ES-I3 (cell line): Measurements from ENCODE around the gene COQ10A.
"Not testable (repeated sequence)": the region's sequence is repeated elsewhere in the genome, so short reads cannot be mapped to it uniquely, and the experiment has no call there.

Experiments
- H3K36me3 ChIP-seq: 2 replicates; pipeline ENCODE4 v1.6.1; 2013; ENCODE audit warnings: mild to moderate bottlenecking, low read length, control low read depth, moderate library complexity; ENCODE audit not compliant: insufficient read depth
- H3K4me1 ChIP-seq: 2 replicates; pipeline ENCODE4 v1.6.1; 2013; ENCODE audit warnings: mild to moderate bottlenecking, control low read depth, low read length; ENCODE audit not compliant: insufficient read depth
- H3K9ac ChIP-seq: 2 replicates; pipeline ENCODE4 v1.6.1; 2013; ENCODE audit warnings: low read depth, mild to moderate bottlenecking, low read length, moderate library complexity
- H3K9me3 ChIP-seq: 2 replicates; pipeline ENCODE4 v1.6.1; 2013; ENCODE audit warnings: mild to moderate bottlenecking, low read length, moderate library complexity; ENCODE audit not compliant: control insufficient read depth, insufficient read depth

COQ10A gene

GRCh38 chr12:56278905-56279304 lies 12.2 kb downstream of the COQ10A start:
- Histone ChIP-seq H3K9me3 (no peaks in the 10 kb centered on the region), H3K4me1 (no peaks in the 10 kb centered on the region), H3K9ac (no peak overlapping the region), H3K36me3 (peaks cover 35% of the 10 kb centered on the region)

DNA sequence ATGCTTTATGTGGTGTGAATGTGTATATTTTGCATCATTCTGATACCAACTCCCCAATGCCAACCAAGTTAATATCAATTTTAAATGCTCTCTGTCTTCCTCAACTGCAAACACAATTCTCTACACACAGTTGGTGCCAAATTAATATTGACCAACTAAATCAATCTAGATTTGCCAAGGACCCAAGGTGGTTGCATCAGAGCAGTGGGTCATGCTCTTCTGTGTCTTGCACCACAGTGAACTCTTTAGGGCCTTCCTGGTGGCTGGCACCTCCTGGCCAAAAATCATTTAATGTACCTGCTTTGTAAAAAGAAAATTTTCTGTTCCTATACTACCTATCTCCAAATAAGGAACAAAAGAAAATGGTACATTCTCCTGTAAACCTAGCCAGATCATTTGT lies 14.1 kb downstream of the COQ10A start:
- Histone ChIP-seq H3K4me1 (no peaks in the 10 kb centered on the region), H3K9me3 (no peaks in the 10 kb centered on the region), H3K9ac (no peak overlapping the region), H3K36me3 (peaks cover 27% of the 10 kb centered on the region)

DNA sequence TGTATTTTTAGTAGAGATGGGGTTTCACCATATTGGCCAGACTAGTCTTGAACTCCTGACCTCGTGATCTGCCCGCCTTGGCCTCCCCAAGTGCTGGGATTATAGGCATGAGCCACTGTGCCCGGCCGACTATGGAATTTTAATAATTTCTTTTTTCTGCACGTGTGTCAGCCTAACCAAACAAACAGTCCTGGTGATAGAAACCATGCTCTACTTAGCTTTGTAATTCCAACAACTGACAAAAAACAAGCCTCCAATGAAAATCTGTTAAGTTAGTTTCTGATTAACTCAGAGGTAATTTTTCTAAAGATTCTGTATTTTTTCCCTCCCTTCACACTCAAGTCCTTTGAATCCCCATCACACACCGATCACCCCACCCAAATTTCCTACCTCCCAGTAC lies 15.3 kb downstream of the COQ10A start:
- Histone ChIP-seq H3K9me3 (no peaks in the 10 kb centered on the region), H3K36me3 (peaks cover 25% of the 10 kb centered on the region), H3K9ac (no peak overlapping the region), H3K4me1 (peaks cover 4% of the 10 kb centered on the region; the same call in 1 of the 2 replicates)

DNA sequence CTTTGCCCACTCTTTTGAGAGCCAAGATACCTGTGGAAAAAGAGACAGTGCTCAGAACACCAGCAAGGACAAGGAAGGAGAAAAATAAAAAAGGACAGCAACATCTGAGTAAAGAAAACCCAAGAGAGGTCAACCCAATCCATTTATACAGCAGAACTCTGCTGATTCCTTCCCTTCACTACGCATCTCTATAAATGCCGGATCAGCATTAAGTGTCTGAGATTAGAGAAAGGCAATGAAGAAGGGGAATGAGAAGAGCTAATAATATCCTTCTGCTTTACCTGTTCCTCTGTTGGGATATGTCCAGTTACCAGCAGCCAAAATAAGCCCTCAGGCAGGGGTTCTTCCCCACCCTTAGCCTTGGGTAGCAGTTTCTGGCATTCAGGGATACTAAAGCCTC lies 15.8 kb downstream of the COQ10A start:
- H3K36me3 ChIP-seq, result peaks cover 25% of the 10 kb centered on the region
- no peak overlapping the region for H3K9ac ChIP-seq
- peaks cover 4% of the 10 kb centered on the region; the same call in 1 of the 2 replicates for H3K4me1 ChIP-seq
- no peaks in the 10 kb centered on the region for H3K9me3 ChIP-seq

- H3K9me3 ChIP-seq, H3K9ac ChIP-seq, H3K4me1 ChIP-seq: not testable (repeated sequence)
- H3K36me3 ChIP-seq, result peaks cover 25% of the 10 kb centered on the region
These were observed 17.5 kb downstream of the COQ10A start for GRCh38 chr12:56284263-56284662.

DNA sequence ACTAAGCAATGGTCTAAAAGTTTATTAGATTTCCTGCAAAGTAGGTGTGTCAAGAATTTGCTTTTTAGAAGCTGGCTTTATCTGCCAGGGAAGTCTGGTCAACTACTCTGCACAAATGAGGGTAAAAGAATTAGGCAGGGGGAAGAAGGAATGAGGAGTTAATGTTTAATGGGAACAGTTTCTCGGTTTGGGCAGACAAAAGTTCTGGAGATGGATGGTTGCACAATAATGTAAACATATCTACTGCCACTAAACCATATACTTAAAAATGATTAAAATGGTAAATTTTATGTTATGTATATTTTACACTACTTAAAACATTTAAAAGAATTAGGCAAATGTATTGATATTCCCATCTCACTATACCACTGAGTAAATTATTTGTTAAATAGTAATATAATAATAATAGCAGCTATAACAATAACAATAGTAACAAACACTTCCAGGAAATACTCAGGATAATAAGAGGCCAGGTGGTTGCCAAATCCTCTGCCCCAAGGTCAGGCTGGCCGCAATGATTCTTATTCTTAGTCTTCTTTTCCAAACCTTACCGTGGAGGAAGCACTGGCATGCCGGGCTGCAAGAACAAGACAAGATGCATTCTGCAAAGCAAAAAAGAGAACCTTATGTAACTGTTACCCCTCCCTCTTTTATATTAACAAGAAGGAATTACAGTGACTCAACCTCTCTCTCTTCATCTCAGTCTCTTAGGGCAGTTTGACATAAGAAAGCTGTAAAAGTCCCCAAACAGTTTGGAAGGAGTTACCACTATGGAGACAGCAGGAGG lies 19.5 kb downstream of the COQ10A start:
- H3K9me3 ChIP-seq, result no peaks in the 10 kb centered on the region
- peaks cover 4% of the 10 kb centered on the region; the same call in 1 of the 2 replicates for H3K4me1 ChIP-seq
- peaks cover 24% of the 10 kb centered on the region for H3K36me3 ChIP-seq
- no peak overlapping the region for H3K9ac ChIP-seq

GRCh38 chr12:56288705-56289387 lies 22.1 kb downstream of the COQ10A start:
- no peaks in the 10 kb centered on the region for H3K9me3 ChIP-seq
- H3K4me1 ChIP-seq, result peaks cover 4% of the 10 kb centered on the region; the same call in 1 of the 2 replicates
- no peak overlapping the region for H3K9ac ChIP-seq
- H3K36me3 ChIP-seq, result peaks cover 8% of the 10 kb centered on the region

DNA sequence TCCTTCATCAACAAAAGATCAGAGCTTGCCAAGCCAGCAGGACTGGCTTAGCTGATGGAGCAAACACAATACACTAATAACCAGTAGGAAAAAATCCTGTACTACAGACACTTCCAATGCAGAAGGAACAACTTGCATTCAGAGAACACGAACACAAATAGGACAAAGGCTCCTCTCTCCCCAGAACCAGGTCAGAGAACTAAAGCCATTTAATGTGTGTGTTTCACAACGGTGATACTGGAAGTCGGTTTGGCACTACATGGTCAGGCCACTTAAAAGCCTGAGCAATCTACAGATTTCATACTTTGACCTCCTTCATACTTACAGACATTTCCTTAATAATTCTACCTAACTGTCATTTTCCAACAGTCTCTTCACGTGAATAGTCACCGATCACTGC lies 27.1 kb downstream of the COQ10A start:
- Histone ChIP-seq H3K4me1 (no peaks in the 10 kb centered on the region), H3K36me3 (peaks cover 12% of the 10 kb centered on the region), H3K9ac (no peak overlapping the region), H3K9me3 (no peaks in the 10 kb centered on the region)

GRCh38 chr12:56296295-56296694 lies 29.6 kb downstream of the COQ10A start:
- Histone ChIP-seq H3K4me1 (peaks cover 5% of the 10 kb centered on the region), H3K36me3 (peaks cover 12% of the 10 kb centered on the region), H3K9me3 (no peaks in the 10 kb centered on the region), H3K9ac (no peak overlapping the region)

- H3K36me3 ChIP-seq, result peaks cover 12% of the 10 kb centered on the region
- peaks cover 5% of the 10 kb centered on the region for H3K4me1 ChIP-seq
- no peaks in the 10 kb centered on the region for H3K9me3 ChIP-seq
- no peak overlapping the region for H3K9ac ChIP-seq
These were observed 30.7 kb downstream of the COQ10A start for GRCh38 chr12:56297400-56297799.

GRCh38 chr12:56298828-56299227 lies 32.1 kb downstream of the COQ10A start:
- H3K36me3 ChIP-seq, result peaks cover 12% of the 10 kb centered on the region
- peaks cover 5% of the 10 kb centered on the region for H3K4me1 ChIP-seq
- no peaks in the 10 kb centered on the region for H3K9me3 ChIP-seq
- peak overlapping the region; percentile 95 for H3K9ac ChIP-seq

DNA sequence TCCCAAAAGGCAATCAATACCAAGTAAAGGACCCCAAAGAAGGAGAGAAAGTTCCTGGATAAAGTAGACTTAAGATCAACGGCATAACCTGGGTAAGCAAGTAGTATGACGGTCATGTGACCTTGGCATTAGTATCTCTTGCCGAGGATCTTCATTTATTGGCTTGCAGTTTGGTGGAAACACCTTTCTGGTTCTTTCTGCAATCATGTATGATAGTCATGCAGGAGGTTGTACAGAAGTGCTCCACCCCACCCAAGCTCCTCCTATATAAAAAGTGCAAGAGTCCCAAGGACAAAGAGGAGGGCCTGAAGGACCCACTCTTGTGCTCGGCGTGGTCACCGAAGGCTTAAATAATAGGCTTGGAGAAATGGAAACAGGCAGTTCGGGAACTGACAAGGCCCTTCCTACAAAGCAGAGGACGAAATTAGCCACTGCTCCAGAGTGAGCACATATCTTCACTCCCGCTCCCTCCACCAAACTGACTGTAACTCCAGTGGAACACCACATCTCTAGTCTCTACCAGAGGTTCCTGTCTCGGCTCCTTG lies 32.6 kb downstream of the COQ10A start:
- peaks cover 12% of the 10 kb centered on the region for H3K36me3 ChIP-seq
- H3K4me1 ChIP-seq, result peaks cover 5% of the 10 kb centered on the region
- H3K9ac ChIP-seq, result peak overlapping the region; percentile 95
- no peaks in the 10 kb centered on the region for H3K9me3 ChIP-seq

GRCh38 chr12:56299853-56300643 lies 33.3 kb downstream of the COQ10A start, which contains the start of gene CS:
CS (minus strand) TSS chr12:56300330; CDS start chr12:56300201, 129 bp downstream.
- Histone ChIP-seq H3K9ac (peak within 1 kb of the TSS; percentile 95), H3K36me3 (peaks cover 13% of the 10 kb centered on the region), H3K4me1 (peaks cover 5% of the 10 kb centered on the region), H3K9me3 (no peaks in the 10 kb centered on the region)
